Neuronal stem cell (in vitro differentiated cells): ENCODE results near the gene NTN1.
A peak's percentile ranks its signal among the peaks of the same experiment; 100 is the strongest.

Experiments used
- DNase-seq: peaks from one replicate; pipeline ENCODE4 v3.0.0-alpha.2; 2013; ENCODE audit warnings: low spot score
- H2AFZ ChIP-seq: one replicate; pipeline ENCODE4 v1.6.1; 2013; ENCODE audit warnings: mild to moderate bottlenecking, low read length, inconsistent platforms
- H2AK5ac ChIP-seq: 2 replicates; pipeline ENCODE4 v1.6.1; 2013; ENCODE audit warnings: low read depth, mild to moderate bottlenecking, inconsistent platforms, low read length, moderate library complexity, mixed read lengths
- H2BK120ac ChIP-seq: 2 replicates; pipeline ENCODE4 v1.6.1; 2013; ENCODE audit warnings: low read depth, mild to moderate bottlenecking, inconsistent platforms, low read length, moderate library complexity, mixed read lengths
- H2BK12ac ChIP-seq: one replicate; pipeline ENCODE4 v1.6.1; 2013; ENCODE audit warnings: low read length, inconsistent platforms
- H2BK15ac ChIP-seq: 2 replicates; pipeline ENCODE4 v1.6.1; 2013; ENCODE audit warnings: mild to moderate bottlenecking, low read length, inconsistent platforms, mixed read lengths
- H2BK5ac ChIP-seq: one replicate; pipeline ENCODE4 v1.6.1; 2013; ENCODE audit warnings: inconsistent platforms, mild to moderate bottlenecking, low read length, moderate library complexity
- H3K14ac ChIP-seq: one replicate; pipeline ENCODE4 v1.6.1; 2013; ENCODE audit warnings: low read length, inconsistent platforms
- H3K18ac ChIP-seq: 2 replicates; pipeline ENCODE4 v1.6.1; 2013; ENCODE audit warnings: low read length, inconsistent platforms
- H3K23ac ChIP-seq: 2 replicates; pipeline ENCODE4 v1.6.1; 2013; ENCODE audit warnings: low read depth, mild to moderate bottlenecking, mixed read lengths, low read length, inconsistent platforms; ENCODE audit not compliant: poor library complexity
- H3K27ac ChIP-seq: replicated peaks from 3 replicates; pipeline ENCODE4 v1.5.1; 2013; ENCODE audit warnings: low read length, inconsistent platforms
- H3K27me3 ChIP-seq, 3 experiments: 2 replicates each; pipeline ENCODE4 v1.6.1; 2013; ENCODE audit warnings: low read length in 3 of 3, mild to moderate bottlenecking in 2 of 3, inconsistent platforms in 1 of 3, low read depth in 1 of 3, mixed read lengths in 1 of 3, moderate library complexity in 1 of 3; ENCODE audit not compliant: control insufficient read depth in 3 of 3, insufficient read depth in 3 of 3
- H3K36me3 ChIP-seq, 2 donors: replicated peaks in 1 of 2; 2 replicates each; pipeline ENCODE4 v1.6.1; 2013; ENCODE audit warnings: low read length in 2 of 2; ENCODE audit not compliant: control insufficient read depth in 2 of 2, insufficient read depth in 2 of 2
- H3K4ac ChIP-seq: 2 replicates; pipeline ENCODE4 v1.6.1; 2013; ENCODE audit warnings: inconsistent platforms, mild to moderate bottlenecking, low read length, moderate library complexity
- H3K4me1 ChIP-seq, 2 donors: 1 replicate in 1 of 2; 2 replicates in 1 of 2; pipeline ENCODE4 v1.6.1; 2013; ENCODE audit warnings: low read length in 2 of 2, low read depth in 1 of 2; ENCODE audit not compliant: control insufficient read depth in 2 of 2, insufficient read depth in 1 of 2
- H3K4me2 ChIP-seq: one replicate; pipeline ENCODE4 v1.6.1; 2013; ENCODE audit warnings: mild to moderate bottlenecking, low read length, inconsistent platforms; ENCODE audit not compliant: insufficient read depth, poor library complexity, severe bottlenecking
- H3K4me3 ChIP-seq, 2 donors: 2 replicates each; pipeline ENCODE4 v1.5.1; 2013; ENCODE audit warnings: low read length in 2 of 2, mild to moderate bottlenecking in 2 of 2, inconsistent platforms in 1 of 2, moderate library complexity in 1 of 2
- H3K79me1 ChIP-seq: one replicate; pipeline ENCODE4 v1.6.1; 2013; ENCODE audit warnings: low read depth, mild to moderate bottlenecking, inconsistent platforms, low read length, moderate library complexity
- H3K9ac ChIP-seq: one replicate; pipeline ENCODE4 v1.6.1; 2013; ENCODE audit warnings: mild to moderate bottlenecking, low read depth, low read length, inconsistent platforms; ENCODE audit not compliant: poor library complexity
- H3K9me3 ChIP-seq, 2 donors: replicated peaks in 1 of 2; 2 replicates each; pipeline versions ENCODE3 to v1.6.1; 2013; ENCODE audit warnings: low read length in 2 of 2, mild to moderate bottlenecking in 2 of 2, inconsistent platforms in 1 of 2, low read depth in 1 of 2, mixed read lengths in 1 of 2, moderate library complexity in 1 of 2; ENCODE audit not compliant: control insufficient read depth in 2 of 2, insufficient read depth in 1 of 2
- H4K8ac ChIP-seq: one replicate; pipeline ENCODE4 v1.6.1; 2013; ENCODE audit warnings: low read depth, mild to moderate bottlenecking, inconsistent platforms, low read length, moderate library complexity
- H4K91ac ChIP-seq: one replicate; pipeline ENCODE4 v1.6.1; 2013; ENCODE audit warnings: low read length, low read depth, mild to moderate bottlenecking, inconsistent platforms; ENCODE audit not compliant: poor library complexity
- WGBS, 2 donors: extraction: QIAGEN DNeasy Blood & Tissue Kit; methylation state at CpG; one replicate each; pipeline ENCODE4 v1.1.7; 2013; ENCODE audit warnings: missing lambda C conversion rate in 2 of 2, mixed read lengths in 1 of 2; ENCODE audit not compliant: insufficient read length in 2 of 2, insufficient replicate concordance in 1 of 2; ENCODE audit errors: extremely low coverage in 2 of 2; 5-methylcytosine and 5-hydroxymethylcytosine counted together

NTN1 gene

GRCh38 chr17:9174312-9174711, 153.0 kb downstream of the NTN1 start:
- Histone ChIP-seq H3K79me1 (no peaks in the 10 kb centered on the region), H3K4me3 (no peak overlapping the region), H3K36me3 (no peaks in the 10 kb centered on the region), H2AK5ac (no peak overlapping the region), H3K9me3 (peaks cover 0 to 5% of the 10 kb centered on the region in 2 donors), H3K4me2 (no peak overlapping the region), H4K8ac (no peak overlapping the region), H3K27me3 (peaks cover 0 to 2% (median 0%) of the 10 kb centered on the region in 3 experiments), H3K23ac (no peak overlapping the region), H3K9ac (no peak overlapping the region), H2BK120ac (no peak overlapping the region), H3K18ac (no peak overlapping the region), H2BK12ac (no peak overlapping the region), H3K27ac (no peak overlapping the region), H3K4me1 (peaks cover 0 to 19% of the 10 kb centered on the region in 2 donors), H4K91ac (no peak overlapping the region), H2AFZ (no peak overlapping the region), H2BK5ac (no peak overlapping the region), H3K4ac (no peak overlapping the region), H2BK15ac (no peak overlapping the region), H3K14ac (no peak overlapping the region)
- no CpG with 5 or more reads among the region's 3 CpGs for WGBS, 2 donors
- no peak for DNase-seq

- Histone ChIP-seq H3K4ac (no peak overlapping the region), H2BK5ac (peak overlapping the region; percentile 28), H3K4me2 (no peak overlapping the region), H3K9ac (peak overlapping the region; percentile 7), H3K27ac (no peak overlapping the region), H4K91ac (no peak overlapping the region), H3K9me3 (peaks cover 0 to 5% of the 10 kb centered on the region in 2 donors), H3K4me1 (peaks cover 0 to 21% of the 10 kb centered on the region in 2 donors), H2AFZ (no peak overlapping the region), H2BK120ac (no peak overlapping the region), H3K18ac (peak overlapping the region; percentile 15), H2AK5ac (peak overlapping the region; percentile 49), H3K4me3 (no peak overlapping the region), H2BK15ac (peak overlapping the region; percentile 30), H3K23ac (peak overlapping the region; percentile 43), H3K79me1 (no peaks in the 10 kb centered on the region), H2BK12ac (no peak overlapping the region), H3K27me3 (peaks cover 0 to 2% (median 0%) of the 10 kb centered on the region in 3 experiments), H4K8ac (no peak overlapping the region), H3K14ac (peak overlapping the region; percentile 31), H3K36me3 (no peaks in the 10 kb centered on the region)
- DNase-seq: no peak
- WGBS, 2 donors: no CpG with 5 or more reads among the region's 9 CpGs
Measured at GRCh38 chr17:9174779-9175574, 153.7 kb downstream of the NTN1 start.

DNA sequence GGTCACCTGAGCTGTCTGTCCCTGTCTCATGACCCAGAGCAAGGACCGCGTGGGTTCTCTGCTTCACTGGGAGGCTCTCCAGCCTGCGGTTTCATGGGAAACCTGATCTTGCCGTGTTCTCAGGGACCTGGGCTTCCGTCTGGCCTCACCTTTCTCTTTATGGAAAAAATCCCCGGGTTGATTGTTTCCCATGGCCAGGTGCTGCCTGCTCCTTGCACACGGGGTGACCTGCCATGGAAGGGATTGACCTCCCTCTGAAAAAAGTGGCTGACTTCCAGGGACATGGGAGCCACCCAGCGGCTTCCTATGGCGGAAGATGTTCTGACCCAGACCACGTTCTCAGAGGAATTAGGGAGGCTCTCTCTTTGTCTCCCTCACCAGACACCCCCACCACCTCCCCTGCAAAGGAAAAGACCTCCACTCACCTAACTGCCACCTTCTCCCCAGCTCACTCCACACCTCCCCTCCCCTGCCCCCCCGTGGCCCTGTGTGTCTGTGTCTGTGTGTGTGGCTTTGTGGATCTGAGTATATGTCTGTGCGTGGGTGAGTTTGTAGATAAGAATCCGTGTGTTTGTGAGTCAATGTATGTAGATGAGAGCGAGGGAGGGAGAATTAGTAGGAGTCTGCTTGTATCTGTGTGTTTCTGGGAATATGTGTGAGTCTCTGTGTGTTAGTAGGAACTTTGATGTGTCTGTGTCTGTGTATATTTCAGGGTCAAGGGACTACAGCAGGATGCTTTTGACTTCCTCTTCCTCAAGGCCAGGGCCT, 154.6 kb downstream of the NTN1 start:
- 100% methylated on average over 1 of the region's 14 CpGs; no CpG with 5 or more reads in 1 of the 2 donors for WGBS, 2 donors
- Histone ChIP-seq H4K8ac (no peak overlapping the region), H3K9ac (no peak overlapping the region), H2AFZ (no peak overlapping the region), H2BK15ac (peak overlapping the region; percentile 30), H2BK12ac (peak overlapping the region; percentile 33), H4K91ac (no peak overlapping the region), H3K36me3 (no peaks in the 10 kb centered on the region), H3K4me3 (no peak overlapping the region), H3K27me3 (peaks cover 0 to 2% (median 0%) of the 10 kb centered on the region in 3 experiments), H2AK5ac (no peak overlapping the region), H3K4ac (no peak overlapping the region), H2BK5ac (no peak overlapping the region), H3K4me2 (no peak overlapping the region), H3K23ac (no peak overlapping the region), H3K79me1 (no peaks in the 10 kb centered on the region), H3K9me3 (peaks cover 0 to 5% of the 10 kb centered on the region in 2 donors), H3K18ac (no peak overlapping the region), H3K4me1 (peaks cover 0 to 18% of the 10 kb centered on the region in 2 donors), H3K27ac (no peak overlapping the region), H3K14ac (no peak overlapping the region), H2BK120ac (no peak overlapping the region)
- no peak for DNase-seq

GRCh38 chr17:9177212-9177611, 155.9 kb downstream of the NTN1 start:
- Histone ChIP-seq H3K27me3 (peaks cover 0 to 2% (median 0%) of the 10 kb centered on the region in 3 experiments), H2AFZ (no peak overlapping the region), H2BK15ac (peak overlapping the region; percentile 32), H3K4me3 (no peak overlapping the region), H3K23ac (no peak overlapping the region), H4K91ac (no peak overlapping the region), H3K9ac (no peak overlapping the region), H2BK5ac (no peak overlapping the region), H2BK120ac (peak overlapping the region; percentile 49), H3K14ac (peak overlapping the region; percentile 44), H3K18ac (peak overlapping the region; percentile 73), H3K4me1 (peaks cover 0 to 16% of the 10 kb centered on the region in 2 donors), H4K8ac (no peak overlapping the region), H3K79me1 (no peaks in the 10 kb centered on the region), H2AK5ac (peak overlapping the region; percentile 47), H3K4ac (no peak overlapping the region), H2BK12ac (no peak overlapping the region), H3K9me3 (peaks cover 0 to 5% of the 10 kb centered on the region in 2 donors), H3K4me2 (no peak overlapping the region), H3K27ac (no peak overlapping the region), H3K36me3 (no peaks in the 10 kb centered on the region)
- no CpG with 5 or more reads among the region's 15 CpGs for WGBS, 2 donors
- DNase-seq: no peak
